GM19468 (cell line): Measurements from ENCODE around the gene CDH23.

Experiments
- ATAC-seq: cut with Tn5 transposase; IDR thresholded peaks from one replicate; pipeline ENCODE4 v1.9.1; 2021; ENCODE audit warnings: mild to moderate bottlenecking, moderate library complexity, moderate number of reproducible peaks; ENCODE audit not compliant: unreplicated experiment; ENCODE audit errors: extremely low read depth

CDH23 gene

DNA sequence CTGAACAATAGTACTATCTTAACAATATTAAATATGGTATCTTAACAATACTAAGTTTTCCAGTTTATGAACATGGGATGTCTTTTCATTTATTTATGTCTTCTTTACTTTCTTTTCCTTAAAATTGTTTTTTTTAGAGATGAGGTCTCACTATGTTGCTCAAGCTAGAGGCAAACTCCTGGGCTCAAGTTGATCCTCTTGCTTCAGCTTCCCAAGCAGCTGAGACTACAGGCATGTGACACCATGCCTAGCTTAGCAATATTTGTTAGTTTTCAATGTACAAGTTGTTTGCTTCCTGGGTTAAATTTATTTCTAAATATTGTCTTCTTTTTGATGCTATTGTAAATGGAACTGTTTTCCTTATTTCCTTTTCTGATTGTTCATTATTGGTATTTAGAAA lies 16.9 kb downstream of the CDH23 start:
- ATAC-seq: no peak

DNA sequence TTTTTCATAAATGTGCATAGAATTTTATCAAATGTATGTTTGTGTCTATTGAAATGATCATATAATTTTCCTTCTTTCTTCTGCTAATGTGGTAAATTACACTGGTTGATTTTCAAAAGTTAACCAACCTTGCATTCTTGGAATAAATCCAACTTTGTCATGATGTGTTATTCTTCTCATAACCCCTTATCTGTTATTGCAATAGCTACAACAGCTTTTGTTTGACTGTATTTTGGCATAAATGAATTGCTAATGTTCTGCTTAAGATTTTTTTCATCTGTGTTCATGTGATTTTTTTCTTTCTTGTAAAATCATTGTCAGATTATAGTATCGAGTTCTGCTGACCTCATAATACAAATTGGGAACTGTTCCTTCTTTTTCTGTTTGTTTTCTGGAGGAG lies 17.6 kb downstream of the CDH23 start:
- ATAC-seq: no peak

DNA sequence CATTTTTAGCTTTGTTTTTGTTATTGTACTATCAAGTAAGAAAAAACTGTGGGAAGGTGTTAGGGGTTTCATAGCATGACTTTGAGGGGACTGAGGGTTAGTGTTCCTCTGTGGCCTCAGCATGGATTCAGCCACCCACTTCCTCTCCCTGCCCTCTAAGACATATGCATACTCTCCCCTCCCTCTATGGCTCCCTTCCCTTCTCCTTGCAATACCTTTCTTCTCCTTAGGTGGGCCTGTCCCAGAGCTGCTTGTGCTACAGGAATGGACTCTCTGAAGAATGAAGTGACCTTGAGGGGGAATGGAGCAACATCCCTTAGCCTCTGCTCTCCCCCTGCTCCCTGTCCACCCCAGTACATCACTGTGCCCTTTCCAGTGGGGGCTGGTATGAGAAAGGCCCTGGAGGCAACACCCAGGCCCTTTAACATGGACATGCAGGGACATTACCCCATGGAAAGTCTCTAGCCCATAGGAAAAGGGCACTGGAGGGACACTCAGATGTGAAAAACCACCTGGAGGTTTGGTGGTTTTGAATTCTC lies 22.4 kb downstream of the CDH23 start:
- no peak for ATAC-seq

DNA sequence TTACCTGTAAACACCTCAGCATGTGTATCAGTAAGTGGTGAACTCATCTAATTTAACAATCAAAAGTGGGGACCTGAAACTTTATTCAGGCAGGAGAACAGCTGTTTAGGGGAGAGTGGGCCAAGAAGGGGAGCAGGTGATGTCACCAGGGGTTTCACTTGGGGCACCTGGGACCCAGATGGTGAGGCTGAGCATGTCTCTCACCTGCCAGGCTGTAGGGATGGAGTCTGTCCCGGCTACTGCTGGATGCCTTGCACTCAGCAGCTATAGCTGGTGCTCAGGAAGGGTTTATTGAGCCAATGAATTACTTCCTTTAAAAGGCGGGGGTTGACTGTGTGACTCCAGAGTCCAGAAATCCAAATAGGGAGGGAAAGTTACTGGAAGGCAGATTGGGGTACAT lies 23.0 kb downstream of the CDH23 start:
- no peak for ATAC-seq

DNA sequence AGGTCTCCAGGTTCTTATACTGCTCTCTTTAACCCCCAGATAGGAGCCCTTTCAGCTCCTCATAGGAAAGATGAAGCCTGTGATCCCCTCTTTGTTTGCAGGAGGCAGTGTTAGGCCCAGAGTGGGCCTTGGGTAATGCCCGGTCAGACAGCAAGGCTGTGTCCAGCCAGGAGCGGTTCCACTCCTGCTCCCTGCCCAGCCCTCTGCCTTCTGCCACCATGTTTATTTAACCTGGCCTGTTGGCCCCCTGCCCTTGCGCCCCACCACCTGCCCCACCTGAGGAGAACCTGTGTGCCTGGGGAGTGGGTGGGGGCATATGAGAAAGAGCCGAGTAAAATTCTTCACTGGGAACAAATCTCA lies 24.3 kb downstream of the CDH23 start:
- ATAC-seq: no peak

DNA sequence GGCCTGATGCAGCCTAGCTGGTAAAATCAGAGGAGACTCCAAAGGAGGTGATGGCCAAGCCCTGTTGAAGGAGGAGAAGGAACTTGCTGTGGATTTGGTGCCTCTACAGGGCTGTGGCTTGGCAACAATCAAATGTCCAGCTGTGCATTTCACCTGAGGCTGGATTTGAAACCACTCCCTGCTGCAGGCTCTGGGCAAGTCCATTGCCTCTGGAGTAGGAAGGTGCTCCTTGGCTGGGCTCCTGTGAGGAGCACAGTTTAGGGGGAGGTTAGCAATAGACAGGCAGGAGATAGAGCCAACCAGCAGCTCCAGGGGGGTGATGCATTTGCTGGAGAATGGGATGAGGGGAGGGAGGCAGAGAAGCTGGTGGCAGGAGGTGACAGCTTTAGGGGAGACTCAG lies 26.5 kb downstream of the CDH23 start:
- no peak for ATAC-seq

DNA sequence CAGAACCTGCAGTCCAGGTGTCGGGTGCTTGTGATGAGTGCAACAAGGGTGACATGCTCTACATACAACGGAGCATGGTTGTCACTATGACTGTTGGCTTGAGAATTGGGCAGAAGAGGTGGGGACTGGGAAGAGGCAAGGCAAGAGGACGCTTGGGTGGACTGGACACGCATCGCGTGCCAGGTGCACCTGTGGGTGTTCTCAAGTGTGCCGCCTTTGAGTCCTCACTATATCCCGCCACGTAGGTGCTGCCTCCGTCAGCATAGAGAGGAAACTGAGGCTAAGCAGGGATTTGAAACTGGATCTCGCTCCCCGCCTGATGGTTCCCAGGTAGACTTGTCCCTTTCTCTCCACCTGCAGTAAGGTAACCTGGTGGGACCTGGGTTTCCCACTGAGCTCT lies 27.2 kb downstream of the CDH23 start:
- no peak for ATAC-seq

DNA sequence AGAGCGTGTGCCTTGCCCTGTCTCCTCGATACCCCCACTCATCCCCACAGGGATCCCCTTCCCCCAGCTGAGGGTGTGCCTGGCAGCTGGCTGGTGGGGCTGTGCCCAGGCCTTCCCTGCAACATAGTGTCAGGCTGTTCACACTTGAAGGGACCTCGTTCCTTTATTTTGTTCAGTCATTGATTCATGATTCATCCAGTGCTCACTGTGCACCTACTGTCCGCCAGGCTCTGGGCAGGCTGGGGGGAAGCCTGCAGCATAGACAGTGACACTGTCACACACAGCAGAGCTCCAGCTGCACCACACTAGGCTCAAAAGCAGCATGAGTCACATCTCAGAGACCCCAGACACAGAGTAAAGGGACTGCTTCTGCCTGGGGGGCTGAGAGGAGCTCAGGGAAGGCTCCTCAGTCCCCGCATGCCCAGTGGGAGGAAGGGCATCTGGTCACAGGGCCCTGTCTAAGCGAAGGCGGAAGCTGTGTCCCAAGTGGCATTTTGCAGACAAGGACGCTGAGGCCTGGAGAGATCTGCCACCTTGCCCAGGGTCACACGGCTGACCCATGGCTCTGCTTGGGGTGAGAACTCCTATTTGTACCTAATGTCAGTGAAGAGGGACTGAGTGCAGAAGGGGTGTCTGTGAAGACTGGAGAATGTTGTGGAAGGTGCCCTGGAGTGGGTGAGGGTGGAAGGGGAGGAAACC lies 27.9 kb downstream of the CDH23 start:
- ATAC-seq: no peak

DNA sequence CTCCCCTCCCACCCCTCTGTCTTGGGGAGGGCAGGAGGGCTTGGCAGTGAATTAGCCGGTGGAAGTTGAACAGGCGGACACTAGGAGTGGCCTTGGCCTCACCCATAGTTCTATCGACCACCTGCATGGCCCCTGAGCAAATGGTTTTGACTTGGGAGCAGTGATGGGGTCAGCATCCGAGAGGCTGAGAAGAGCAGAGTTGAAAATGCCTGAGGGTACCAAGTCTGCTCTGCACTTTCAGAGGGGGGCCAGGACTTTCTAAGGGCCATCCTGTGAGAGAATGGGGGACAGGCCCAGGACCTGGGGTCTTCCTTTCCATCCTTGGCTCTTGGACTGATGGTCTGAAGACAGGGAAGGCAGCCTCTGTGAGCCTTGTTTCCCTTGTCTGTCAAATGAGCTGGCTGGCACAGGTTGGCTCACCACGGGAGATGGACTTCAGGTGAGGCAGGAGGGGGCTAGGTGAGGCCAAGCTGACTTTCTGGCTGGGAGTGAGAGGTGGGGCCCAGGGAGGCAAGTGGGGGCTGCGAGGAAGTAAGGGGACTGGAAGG lies 29.4 kb downstream of the CDH23 start:
- ATAC-seq: no peak

DNA sequence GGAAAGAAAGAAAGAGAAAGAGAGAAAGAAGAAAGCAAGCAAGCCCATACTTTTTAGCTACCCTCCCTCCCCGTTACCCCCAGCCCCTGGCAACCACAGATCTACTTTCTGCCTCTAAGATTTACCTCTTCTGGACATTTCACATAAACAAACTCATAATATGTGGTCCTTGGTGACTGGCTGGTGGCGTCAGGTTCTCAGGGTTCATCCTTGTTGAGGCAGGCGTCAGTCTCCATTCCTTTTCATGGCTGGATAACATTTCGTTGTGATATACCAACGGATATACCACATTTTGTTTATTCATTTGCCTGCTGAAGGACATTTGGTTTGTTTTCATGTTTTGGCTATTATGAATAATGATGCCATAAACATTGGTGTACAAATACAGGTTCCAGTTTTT lies 30.5 kb downstream of the CDH23 start:
- ATAC-seq: no peak

DNA sequence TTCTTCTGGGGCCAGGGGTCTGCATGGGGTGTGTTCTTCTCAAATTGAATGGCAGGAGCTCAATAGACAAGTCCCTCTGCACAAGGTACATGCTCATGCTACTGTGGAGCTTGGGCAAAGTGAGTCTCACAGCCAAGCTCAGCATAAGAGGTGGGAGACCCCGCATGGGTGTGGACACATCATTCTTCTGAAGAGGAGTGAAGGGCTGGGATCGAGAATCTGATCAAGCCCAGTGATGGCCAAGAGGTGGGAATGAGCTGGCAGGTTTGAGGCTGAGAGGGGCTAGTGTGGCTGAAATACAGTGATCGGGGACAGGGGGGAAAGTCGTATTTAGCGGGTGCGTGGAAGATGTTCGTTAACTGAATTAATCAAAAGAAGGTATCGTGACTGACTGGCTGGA lies 32.6 kb downstream of the CDH23 start:
- no peak for ATAC-seq

DNA sequence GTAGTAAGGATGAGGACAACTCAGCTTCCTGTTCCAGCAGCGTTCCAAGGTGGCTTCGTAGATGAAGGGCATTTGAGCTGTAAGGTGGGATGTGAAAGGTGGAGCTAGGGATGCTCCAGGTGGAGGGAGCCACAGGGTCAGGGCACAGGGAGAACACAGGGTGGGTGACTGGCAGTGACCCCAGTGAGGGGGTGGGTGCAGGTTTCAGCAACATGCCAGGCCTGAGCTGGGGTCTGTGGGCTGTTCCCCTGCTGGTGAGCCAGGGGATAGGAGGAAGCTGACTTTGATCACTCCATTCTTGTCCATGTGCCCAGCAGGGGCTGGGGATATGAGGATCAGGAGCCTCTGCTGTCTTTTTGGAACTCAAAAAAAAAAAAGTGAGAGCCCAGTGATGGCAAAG lies 33.2 kb downstream of the CDH23 start:
- ATAC-seq: no peak

DNA sequence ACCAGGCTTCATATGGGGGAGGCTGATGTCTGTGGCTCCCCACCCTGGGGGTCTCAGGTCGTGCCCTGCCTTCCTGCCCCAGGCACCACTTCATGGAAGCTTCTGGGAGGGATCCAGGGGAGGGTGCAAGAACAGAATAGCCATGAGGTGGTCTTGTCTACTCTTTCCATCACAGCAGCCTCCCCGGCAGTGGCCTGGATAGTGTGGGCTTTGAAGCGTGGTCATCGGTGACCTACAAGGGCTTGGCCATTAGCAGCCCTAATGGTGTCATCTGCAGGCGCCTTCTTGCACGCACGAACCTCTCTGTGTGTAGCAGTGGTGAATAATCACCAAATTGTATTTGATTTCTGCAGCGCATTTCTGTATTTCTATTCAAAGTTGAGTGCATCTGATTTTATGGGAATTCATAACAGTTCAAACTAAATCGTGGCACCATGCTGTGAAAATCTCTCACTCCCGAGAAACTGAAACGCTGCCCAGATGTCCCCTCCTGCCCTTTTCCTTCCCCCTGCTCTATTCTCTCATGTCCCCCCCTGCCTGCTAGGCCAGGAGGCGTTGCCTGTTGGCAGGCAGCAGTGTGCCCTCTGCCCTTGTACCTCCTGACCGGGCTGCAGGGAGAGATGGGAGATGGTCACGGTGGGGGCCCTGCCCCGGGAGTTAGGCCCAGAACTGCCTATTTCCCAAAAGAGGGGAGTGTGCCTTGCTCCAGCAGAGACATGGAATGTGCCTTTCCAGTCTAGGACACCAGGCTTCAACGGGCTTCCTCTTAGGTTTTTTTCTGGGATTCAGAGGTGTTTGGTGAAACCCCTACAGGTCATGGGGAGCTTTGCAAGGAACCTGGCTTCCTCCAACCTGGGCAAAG lies 34.8 kb downstream of the CDH23 start:
- no peak for ATAC-seq

DNA sequence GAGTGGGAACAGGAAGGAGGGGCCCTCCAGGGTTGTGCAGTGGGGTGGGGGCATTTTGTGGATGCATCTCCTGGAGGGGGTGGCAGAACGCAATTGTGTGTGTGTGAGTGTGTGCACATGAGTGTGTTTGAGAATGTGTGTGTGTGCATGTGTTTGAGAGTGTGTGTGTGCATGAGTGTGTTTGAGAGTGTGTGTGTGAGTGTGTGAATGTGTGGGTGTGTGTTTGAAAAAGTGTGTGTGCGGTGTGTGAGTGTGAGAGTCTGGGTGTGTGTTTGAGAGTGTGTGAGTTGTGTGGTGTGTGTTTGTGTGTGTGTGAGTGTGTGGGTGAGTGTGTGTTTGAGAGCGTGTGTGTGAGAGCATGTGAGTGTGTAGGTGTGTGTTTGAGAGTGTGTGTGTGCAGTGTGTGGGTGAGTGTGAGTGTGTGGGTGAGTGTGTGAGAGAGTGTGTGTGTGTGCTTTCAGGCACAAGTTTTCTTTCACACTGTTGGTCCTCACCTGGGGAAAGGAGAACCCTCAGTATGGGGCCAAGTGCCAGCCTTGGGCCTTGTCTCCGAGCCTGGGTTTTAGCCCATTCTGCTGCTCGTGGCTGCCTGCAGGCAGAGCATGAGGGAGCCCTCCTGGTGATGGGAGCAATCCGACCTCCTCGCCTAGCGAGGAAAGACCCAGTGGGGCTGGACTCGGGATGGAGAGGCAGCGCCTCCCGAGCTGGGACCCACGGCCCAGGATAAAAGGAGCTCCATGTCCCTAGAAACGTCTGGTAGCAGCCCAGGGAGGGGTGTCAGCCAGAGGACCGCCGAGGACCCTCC lies 35.6 kb downstream of the CDH23 start:
- ATAC-seq: no peak

DNA sequence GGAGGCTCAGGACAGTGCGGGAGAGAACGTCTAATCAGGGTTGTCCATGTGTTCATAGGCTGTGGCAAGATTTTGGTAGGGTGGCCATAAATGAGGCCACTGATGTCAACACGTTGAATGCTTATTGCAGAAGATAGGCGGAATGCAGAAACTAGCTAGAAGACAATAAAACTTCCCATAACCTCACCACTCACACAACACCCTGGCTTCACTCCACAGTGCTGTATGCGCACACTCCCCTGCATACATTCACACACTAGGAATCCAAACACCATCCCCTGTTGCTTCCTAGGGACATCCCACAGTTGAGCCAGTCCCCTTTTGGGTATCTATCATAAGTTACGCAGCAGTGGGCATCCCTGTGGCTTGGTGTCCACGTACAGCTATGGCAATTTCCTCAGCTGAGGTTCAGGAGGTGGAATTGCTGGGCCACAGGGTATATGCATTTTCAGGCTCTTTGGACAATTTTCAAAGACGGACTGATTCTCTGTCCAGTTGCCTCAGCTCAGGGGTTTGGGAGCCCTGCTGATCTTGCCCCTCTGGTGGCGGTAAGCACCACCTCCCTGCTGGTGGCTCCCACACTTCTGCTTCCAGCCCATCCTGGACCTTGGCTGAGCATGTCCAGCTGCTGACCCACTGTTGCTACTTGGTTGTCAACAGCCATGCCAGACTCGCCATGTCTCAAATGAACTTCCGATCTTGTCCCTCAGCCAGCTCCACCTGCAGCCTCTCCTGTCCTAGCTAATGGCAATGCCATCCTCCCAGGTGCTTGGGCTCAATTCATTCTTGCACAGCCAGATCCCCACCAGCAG lies 36.4 kb downstream of the CDH23 start:
- no peak for ATAC-seq

DNA sequence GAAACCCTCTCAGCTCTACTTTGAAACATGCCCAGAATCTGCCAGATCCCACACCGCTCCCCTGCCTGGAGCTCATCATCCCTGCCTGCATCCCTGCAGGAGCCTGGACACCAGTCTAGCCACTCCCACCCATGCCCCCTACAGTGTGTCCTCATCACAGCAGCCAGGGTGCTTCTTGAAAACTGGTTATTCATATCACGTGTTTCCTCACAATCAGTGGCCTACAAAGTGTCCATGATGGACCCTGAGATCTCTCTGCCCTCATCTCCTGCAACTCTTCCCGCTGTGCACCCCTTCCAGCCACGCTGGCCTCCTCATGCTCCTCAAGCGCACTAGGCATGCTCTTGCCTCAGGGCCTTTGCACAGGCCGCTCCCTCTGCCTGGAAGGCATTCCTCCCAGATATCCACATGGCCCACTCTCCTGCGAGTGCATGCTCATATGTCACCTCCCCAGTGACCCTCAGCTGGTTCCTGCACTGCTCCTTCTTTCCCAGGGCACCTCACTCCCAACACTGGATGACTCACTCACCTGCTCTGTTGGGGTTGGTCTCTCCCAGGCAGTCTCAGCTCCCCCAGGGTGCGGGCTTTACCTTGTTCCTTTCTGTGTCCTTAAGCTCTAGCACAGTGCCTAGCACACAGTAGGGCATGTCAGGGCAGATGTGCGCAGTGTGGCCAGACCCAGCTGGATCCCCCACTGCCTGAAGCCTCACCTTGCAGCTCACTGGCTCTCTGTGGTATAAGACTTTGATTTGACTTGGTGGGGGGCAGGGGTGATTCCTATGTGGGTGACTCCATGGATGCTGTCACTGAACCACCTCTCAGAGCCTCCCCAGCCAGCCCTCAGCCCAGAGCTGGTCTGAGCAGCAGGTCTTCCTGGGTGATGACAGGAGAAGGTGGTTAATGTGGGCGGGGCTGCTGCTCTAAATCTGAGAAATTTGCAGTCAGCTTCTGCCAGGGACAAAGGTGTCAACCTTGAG lies 37.3 kb downstream of the CDH23 start:
- ATAC-seq: no peak

DNA sequence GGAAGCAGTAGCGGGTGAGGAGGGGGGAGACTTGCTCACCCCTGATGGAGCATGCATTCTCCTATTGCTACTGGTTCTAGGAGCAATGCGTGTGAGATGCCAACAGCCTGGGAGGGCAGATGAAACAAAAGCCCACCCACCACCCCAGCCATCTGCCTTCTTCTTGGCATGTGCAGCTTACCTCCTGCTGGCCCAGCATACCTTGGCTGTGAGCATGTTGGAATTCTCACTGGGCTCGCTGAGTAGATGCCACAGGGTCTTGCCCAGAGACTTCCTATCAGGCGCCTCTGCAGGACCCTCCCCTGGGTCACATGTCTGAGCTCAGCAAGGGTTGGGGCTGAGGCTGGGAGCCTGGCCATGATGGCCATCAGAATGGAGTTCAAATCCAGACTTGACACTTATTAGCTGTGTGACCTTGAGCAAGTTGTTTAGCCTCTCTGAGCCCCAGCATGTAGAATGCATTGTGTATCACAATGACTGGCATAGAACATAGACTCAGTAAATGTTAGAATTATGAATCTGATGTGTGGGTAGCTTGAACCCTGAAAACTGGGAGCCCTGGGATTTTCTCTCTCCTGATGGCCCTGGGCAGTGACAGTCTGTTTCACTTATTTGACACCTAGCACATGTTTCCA lies 38.2 kb downstream of the CDH23 start:
- ATAC-seq: no peak
